ENCODE results near the gene GOLIM4.

GOLIM4 gene

GRCh38 chr3:167978071-167978470, 117.7 kb downstream of the GOLIM4 start:
- no peak for DNase-seq

GRCh38 chr3:167976516-167977361, 119.0 kb downstream of the GOLIM4 start:
- DNase-seq: no peak

GRCh38 chr3:167973901-167974300, 121.8 kb downstream of the GOLIM4 start:
- DNase-seq: no peak

- no peak for DNase-seq
These were observed 122.7 kb downstream of the GOLIM4 start for GRCh38 chr3:167973046-167973445.

- DNase-seq: peak; percentile 39
These were observed 123.2 kb downstream of the GOLIM4 start for GRCh38 chr3:167972502-167972901.

GRCh38 chr3:167969548-167969947, 126.2 kb downstream of the GOLIM4 start:
- peak; percentile 57 for DNase-seq

GRCh38 chr3:167967257-167968036, 128.3 kb downstream of the GOLIM4 start:
- peak; percentile 53 for DNase-seq
